ENCODE measurements around the gene MT1M. TPM values are rescaled to one million over a fixed set of nuclear protein-coding genes. Genes with fewer than 3 reads are reported as not detected.

MT1M gene
- total RNA-seq, 1 experiment from 2014 or later: not detected

- CTCF ChIA-PET: interaction anchor here (0.7 to 2.1 kb wide), 5 partner anchors 8 to 98 kb away, joined by 3 to 9 read pairs (median 3); no protein-coding TSS in a partner anchor
- H3K36me3 Mint-ChIP-seq (ENCODE audit: insufficient read depth, unreplicated experiment): peaks cover 18% of the 10 kb centered on the region
These were observed 23.0 kb upstream of the MT1M start for GRCh38 chr16:56609463-56609921.

GRCh38 chr16:56610017-56610608, 22.3 kb upstream of the MT1M start:
- intact Hi-C loops (cut with micrococcal nuclease; ENCODE audit: unreplicated experiment): no loop called here
- TF ChIP-seq CTCF (IDR thresholded peaks at IDR 0.05; ENCODE audit: unreplicated experiment): no peak
- Mint-ChIP-seq H3K4me3 (ENCODE audit: low read depth, unreplicated experiment) (peak overlapping the region; percentile 80), H3K36me3 (ENCODE audit: insufficient read depth, unreplicated experiment) (peaks cover 18% of the 10 kb centered on the region), H3K27ac (ENCODE audit: unreplicated experiment) (peak overlapping the region; percentile 49), H3K9me3 (ENCODE audit: low read depth, unreplicated experiment) (no peaks in the 10 kb centered on the region), H3K4me1 (ENCODE audit: low read depth, unreplicated experiment) (peaks cover 55% of the 10 kb centered on the region), H3K27me3 (ENCODE audit: unreplicated experiment) (no peaks in the 10 kb centered on the region)
- no TSS peak for BruUV-seq (replicated peaks)
- DNase-seq: no peak
- CTCF ChIA-PET: interaction anchor here (1.1 to 2.1 kb wide), 2 partner anchors 9 to 97 kb away, joined by 3 to 6 read pairs; no protein-coding TSS in a partner anchor

More at GRCh38 chr16:56609463-56609921, 23.0 kb upstream of the MT1M start:
- BruUV-seq (replicated peaks): no TSS peak
- H3K4me1 Mint-ChIP-seq (ENCODE audit: low read depth, unreplicated experiment): peaks cover 49% of the 10 kb centered on the region
- H3K9me3 Mint-ChIP-seq (ENCODE audit: low read depth, unreplicated experiment): no peaks in the 10 kb centered on the region
- peak overlapping the region; percentile 80 for H3K4me3 Mint-ChIP-seq (ENCODE audit: low read depth, unreplicated experiment)
- no peaks in the 10 kb centered on the region for H3K27me3 Mint-ChIP-seq (ENCODE audit: unreplicated experiment)
- no peak for TF ChIP-seq CTCF (IDR thresholded peaks at IDR 0.05; ENCODE audit: unreplicated experiment)
- DNase-seq: peak; percentile 52
- peak overlapping the region; percentile 6 for H3K27ac Mint-ChIP-seq (ENCODE audit: unreplicated experiment)
- intact Hi-C loops (cut with micrococcal nuclease; ENCODE audit: unreplicated experiment): no loop called here

GRCh38 chr16:56610609-56611111, 21.8 kb upstream of the MT1M start:
- no peaks in the 10 kb centered on the region for H3K9me3 Mint-ChIP-seq (ENCODE audit: low read depth, unreplicated experiment)
- H3K4me3 Mint-ChIP-seq (ENCODE audit: low read depth, unreplicated experiment): peak overlapping the region; percentile 80
- CTCF ChIA-PET: interaction anchor here (0.7 to 1.1 kb wide), 2 partner anchors 10 to 97 kb away, joined by 3 read pairs; no protein-coding TSS in a partner anchor
- intact Hi-C loops (cut with micrococcal nuclease; ENCODE audit: unreplicated experiment): no loop called here
- H3K36me3 Mint-ChIP-seq (ENCODE audit: insufficient read depth, unreplicated experiment): peaks cover 18% of the 10 kb centered on the region
- H3K27ac Mint-ChIP-seq (ENCODE audit: unreplicated experiment): peak overlapping the region; percentile 49
- BruUV-seq (replicated peaks): no TSS peak
- no peak for TF ChIP-seq CTCF (IDR thresholded peaks at IDR 0.05; ENCODE audit: unreplicated experiment)
- no peaks in the 10 kb centered on the region for H3K27me3 Mint-ChIP-seq (ENCODE audit: unreplicated experiment)
- no peak for DNase-seq
- H3K4me1 Mint-ChIP-seq (ENCODE audit: low read depth, unreplicated experiment): peaks cover 60% of the 10 kb centered on the region

- H3K27me3 Mint-ChIP-seq (ENCODE audit: unreplicated experiment): peaks cover 3% of the 10 kb centered on the region
- H3K27ac Mint-ChIP-seq (ENCODE audit: unreplicated experiment): no peak overlapping the region
- CTCF ChIA-PET: interaction anchor here (0.7 to 1.0 kb wide), 2 partner anchors 10 to 91 kb away, joined by 3 to 7 read pairs; no protein-coding TSS in a partner anchor
- BruUV-seq (replicated peaks): no TSS peak
- H3K9me3 Mint-ChIP-seq (ENCODE audit: low read depth, unreplicated experiment): no peaks in the 10 kb centered on the region
- TF ChIP-seq CTCF (IDR thresholded peaks at IDR 0.05; ENCODE audit: unreplicated experiment): no peak
- H3K36me3 Mint-ChIP-seq (ENCODE audit: insufficient read depth, unreplicated experiment): peaks cover 18% of the 10 kb centered on the region
- H3K4me1 Mint-ChIP-seq (ENCODE audit: low read depth, unreplicated experiment): peaks cover 60% of the 10 kb centered on the region
- intact Hi-C loops (cut with micrococcal nuclease; ENCODE audit: unreplicated experiment): no loop called here
- H3K4me3 Mint-ChIP-seq (ENCODE audit: low read depth, unreplicated experiment): no peak overlapping the region
- DNase-seq: no peak
These were observed 21.1 kb upstream of the MT1M start for GRCh38 chr16:56611281-56611833.

All from Calu3 (cell line).